ENCODE data around the gene RNASE2. TPM values are rescaled to one million over a fixed set of nuclear protein-coding genes. Genes with fewer than 3 reads are reported as not detected.
"Not testable (repeated sequence)": the region's sequence is repeated elsewhere in the genome, so short reads cannot be mapped to it uniquely, and the experiment has no call there.

The RNASE2 gene
- total RNA-seq, 4 donors from 2014 or later: not detected

DNA sequence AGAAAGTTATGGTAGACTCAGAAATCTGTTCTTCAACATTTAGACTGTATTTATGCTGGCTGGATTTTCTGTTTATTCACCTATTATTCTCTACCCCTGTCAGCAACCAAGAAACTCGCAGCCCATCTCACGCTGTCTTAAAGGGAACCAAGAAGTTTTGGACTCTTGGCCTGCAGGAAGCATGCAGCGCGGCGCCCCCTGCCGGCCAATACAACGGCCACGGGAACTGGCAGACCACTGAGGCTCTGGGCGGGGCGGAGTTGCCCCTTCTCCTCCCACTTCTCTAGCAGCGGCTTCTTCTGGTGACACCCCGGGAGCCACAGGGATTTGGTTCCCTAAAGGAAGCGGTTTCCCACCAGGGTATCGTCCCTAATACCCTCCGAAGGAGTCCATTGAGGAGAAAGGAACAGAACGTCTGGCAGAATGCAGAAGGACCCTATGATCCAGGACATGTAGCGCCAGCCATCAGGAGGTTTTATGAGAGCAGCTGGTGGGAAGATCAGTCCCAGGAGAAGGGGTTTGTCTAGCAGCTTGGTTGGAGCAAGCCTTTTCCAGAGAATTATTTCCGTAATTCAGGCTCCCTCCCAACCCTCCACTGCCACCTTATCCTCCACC lies 21.0 kb upstream of the RNASE2 start:
- intact Hi-C loops (cut with DNase I): no loop called here
- Histone ChIP-seq H3K36me3 (no peaks in the 10 kb centered on the region), H3K9me3 (no peaks in the 10 kb centered on the region), H3K4me3 (replicated peaks in 1 of 3) (no peak overlapping the region), H3K27ac (no peak overlapping the region), H3K4me1 (no peaks in the 10 kb centered on the region), H3K27me3 (no peaks in the 10 kb centered on the region)
- WGBS, 2 donors: 28 to 29% methylated on average over 17 of the region's 18 CpGs
- TF ChIP-seq, protein P1, sequence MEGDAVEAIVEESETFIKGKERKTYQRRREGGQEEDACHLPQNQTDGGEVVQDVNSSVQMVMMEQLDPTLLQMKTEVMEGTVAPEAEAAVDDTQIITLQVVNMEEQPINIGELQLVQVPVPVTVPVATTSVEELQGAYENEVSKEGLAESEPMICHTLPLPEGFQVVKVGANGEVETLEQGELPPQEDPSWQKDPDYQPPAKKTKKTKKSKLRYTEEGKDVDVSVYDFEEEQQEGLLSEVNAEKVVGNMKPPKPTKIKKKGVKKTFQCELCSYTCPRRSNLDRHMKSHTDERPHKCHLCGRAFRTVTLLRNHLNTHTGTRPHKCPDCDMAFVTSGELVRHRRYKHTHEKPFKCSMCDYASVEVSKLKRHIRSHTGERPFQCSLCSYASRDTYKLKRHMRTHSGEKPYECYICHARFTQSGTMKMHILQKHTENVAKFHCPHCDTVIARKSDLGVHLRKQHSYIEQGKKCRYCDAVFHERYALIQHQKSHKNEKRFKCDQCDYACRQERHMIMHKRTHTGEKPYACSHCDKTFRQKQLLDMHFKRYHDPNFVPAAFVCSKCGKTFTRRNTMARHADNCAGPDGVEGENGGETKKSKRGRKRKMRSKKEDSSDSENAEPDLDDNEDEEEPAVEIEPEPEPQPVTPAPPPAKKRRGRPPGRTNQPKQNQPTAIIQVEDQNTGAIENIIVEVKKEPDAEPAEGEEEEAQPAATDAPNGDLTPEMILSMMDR (IDR thresholded peaks at IDR 0.05): peak in 1 of 6 experiments; percentile 32
- TF ChIP-seq POLR2A (IDR thresholded peaks at IDR 0.05): no peak
- DNase-seq: peak in 1 of 2 donors; percentile 2

DNA sequence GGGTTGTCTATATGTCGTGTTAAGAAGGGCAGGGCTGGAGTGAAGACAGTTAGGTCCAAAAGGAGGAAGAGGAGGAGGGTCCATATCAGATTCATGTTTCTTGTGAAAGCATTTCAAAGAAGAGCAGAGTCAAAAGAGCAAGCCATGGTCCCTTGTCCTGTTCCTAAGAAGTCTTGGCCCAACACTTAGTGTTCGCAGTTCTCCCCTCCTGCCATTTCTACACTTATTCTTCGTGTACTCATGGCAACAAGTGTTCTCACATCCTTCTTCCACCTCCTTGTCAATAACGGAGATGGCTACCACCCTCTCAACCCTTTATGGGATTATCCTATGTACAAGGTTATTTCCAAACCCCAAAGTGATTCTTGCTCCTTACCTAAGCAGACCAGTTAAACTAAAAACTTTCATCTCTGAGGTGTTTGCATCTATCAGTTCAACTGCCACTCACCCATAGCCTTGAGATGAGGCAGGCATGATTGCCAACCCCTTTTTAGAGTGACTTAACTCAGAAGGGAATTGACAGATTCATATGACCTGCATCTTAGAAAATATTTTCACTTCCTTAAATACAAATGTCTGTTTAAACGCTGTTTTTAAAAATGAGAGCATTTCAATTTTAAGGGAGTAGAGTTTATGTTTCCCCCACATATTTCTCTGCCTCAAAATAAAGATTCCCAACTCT lies 19.8 kb upstream of the RNASE2 start:
- Histone ChIP-seq H3K27ac (no peak overlapping the region), H3K9me3 (no peaks in the 10 kb centered on the region), H3K4me3 (replicated peaks in 1 of 3) (no peak overlapping the region), H3K36me3 (no peaks in the 10 kb centered on the region), H3K27me3 (no peaks in the 10 kb centered on the region), H3K4me1 (no peaks in the 10 kb centered on the region)
- WGBS, 2 donors: 76 to 90% methylated on average over 5 of the region's 5 CpGs
- intact Hi-C loops (cut with DNase I): no loop called here
- TF ChIP-seq, protein P1 (IDR thresholded peaks at IDR 0.05): no peak
- no peak for TF ChIP-seq POLR2A (IDR thresholded peaks at IDR 0.05)
- no peak for DNase-seq

DNA sequence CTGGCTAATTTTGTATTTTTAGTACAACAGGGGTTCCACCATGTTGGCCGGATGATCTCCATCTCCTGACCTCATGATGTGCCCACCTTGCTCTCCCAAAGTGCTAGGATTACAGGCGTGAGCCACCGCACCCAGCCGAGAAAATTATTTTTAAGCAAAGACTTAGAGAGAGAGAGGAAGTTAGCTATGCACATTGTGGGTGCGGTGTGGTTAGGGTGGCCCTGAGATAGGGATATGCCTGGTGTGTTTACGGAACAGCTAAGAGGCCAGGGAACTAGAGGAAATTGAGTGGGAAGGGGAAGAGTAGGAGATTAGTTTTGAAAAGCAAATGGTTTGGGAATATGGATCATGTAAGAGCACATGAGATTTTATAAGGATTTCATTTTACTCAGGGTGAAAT lies 10.1 kb upstream of the RNASE2 start:
- DNase-seq; H3K4me1 ChIP-seq; H3K27ac ChIP-seq; H3K4me3 ChIP-seq (replicated peaks in 1 of 3); H3K9me3 ChIP-seq; intact Hi-C loops (cut with DNase I); H3K36me3 ChIP-seq; H3K27me3 ChIP-seq: not testable (repeated sequence)
- 80 to 87% methylated on average over 6 of the region's 6 CpGs for WGBS, 2 donors

DNA sequence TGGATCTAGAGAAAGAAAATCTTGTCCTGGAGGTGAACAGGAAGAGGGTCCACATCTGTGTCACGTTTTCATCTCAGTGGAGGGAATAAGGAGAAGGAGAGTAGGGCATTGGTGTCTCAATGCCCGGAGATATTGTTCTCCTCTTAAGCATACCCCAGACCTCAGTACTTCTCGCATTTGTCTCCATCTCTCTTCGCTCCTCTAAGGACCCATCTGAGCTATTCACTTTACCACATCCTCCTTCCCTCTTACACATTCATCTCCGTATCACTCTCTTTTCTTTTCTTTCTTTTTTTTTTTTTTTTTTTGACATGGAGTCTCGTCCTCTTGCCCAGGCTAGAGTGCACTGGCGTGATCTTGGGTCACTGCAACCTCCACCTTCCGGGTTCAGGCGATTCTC lies 8.6 kb upstream of the RNASE2 start:
- DNase-seq; H3K36me3 ChIP-seq; intact Hi-C loops (cut with DNase I); H3K27me3 ChIP-seq; H3K4me3 ChIP-seq (replicated peaks in 1 of 3); H3K9me3 ChIP-seq; H3K27ac ChIP-seq; H3K4me1 ChIP-seq: not testable (repeated sequence)
- WGBS, 2 donors: 83 to 86% methylated on average over 5 to 6 of the region's 9 CpGs

DNA sequence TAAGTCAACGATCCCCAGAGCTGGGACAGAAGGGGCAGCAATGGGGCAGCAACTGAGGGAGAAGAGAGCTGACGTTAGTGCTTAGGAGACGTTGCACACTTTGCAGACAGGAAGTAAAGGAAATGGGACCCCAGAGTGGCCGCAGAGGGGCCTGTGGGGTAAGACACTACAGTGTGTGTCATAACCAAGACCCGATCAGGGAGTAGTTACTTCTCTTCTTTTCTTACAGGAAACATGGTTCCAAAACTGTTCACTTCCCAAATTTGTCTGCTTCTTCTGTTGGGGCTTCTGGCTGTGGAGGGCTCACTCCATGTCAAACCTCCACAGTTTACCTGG lies 219 bp downstream of the RNASE2 start:
- 57 to 59% methylated on average over 5 of the region's 5 CpGs for whole genome bisulfite sequencing, 2 donors
- H3K4me1 ChIP-seq; H3K27ac ChIP-seq; intact Hi-C loops (cut with DNase I); H3K27me3 ChIP-seq; H3K9me3 ChIP-seq; H3K36me3 ChIP-seq; DNase-seq; H3K4me3 ChIP-seq (replicated peaks in 1 of 3): not testable (repeated sequence)

DNA sequence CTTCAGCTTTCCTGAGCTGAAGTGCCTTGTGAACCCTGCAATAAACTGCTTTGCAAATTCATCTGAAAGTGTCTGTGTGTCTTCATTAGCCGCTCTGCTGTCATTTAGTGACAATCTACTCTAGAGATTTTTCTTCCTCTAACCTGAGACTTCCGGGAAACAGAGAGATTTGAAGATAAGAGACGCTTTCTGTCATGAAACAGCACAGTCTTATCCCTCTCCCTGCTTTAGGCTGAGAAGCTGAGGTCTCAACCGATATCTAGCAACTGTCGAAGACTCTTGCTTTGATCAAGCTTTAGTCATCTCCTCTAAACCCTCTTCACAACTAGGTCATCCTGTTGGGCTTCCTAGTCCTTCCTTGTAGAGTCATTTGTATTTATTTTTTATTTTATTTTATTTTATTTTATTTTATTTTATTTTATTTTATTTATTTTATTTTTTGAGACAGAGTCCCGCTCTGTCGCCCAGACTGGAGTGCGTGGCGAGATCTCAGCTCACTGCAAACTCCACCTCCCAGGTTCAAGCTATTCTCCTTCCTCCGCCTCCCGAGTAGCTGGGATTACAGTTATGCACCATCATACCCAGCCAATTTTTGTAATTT lies 1.2 kb downstream of the RNASE2 start:
- Histone ChIP-seq H3K4me3 (replicated peaks in 1 of 3) (no peak overlapping the region), H3K4me1 (no peaks in the 10 kb centered on the region), H3K9me3 (no peaks in the 10 kb centered on the region), H3K27me3 (no peaks in the 10 kb centered on the region), H3K36me3 (no peaks in the 10 kb centered on the region), H3K27ac (no peak overlapping the region)
- 81% methylated on average over 11 of the region's 11 CpGs for WGBS, 2 donors
- intact Hi-C loops (cut with DNase I): no loop called here
- TF ChIP-seq POLR2A (IDR thresholded peaks at IDR 0.05): no peak
- TF ChIP-seq, protein P1 (IDR thresholded peaks at IDR 0.05): no peak
- no peak for DNase-seq

DNA sequence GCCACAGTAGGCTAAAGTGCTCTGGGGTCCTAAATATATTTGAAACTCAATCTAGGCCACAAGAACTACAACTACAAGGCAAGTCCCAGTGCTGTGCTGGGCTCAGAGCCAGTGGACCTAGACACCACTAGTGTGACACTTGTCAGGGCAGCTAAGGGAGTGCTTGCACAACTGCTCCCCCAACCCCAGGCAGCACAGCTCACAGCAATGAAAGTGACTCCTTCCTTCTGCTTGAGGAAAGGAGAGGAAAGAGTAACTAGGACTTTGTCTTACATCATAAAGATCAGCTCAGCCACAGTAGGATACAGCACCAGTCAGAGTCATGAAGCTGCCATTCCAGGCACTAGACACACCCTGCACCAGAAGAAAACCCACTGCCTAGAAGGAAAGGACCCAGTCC lies 3.7 kb downstream of the RNASE2 start:
- H3K4me1 ChIP-seq; H3K9me3 ChIP-seq; intact Hi-C loops (cut with DNase I); H3K27ac ChIP-seq; DNase-seq; H3K36me3 ChIP-seq; H3K27me3 ChIP-seq; H3K4me3 ChIP-seq (replicated peaks in 1 of 3): not testable (repeated sequence)
